ENCODE results near the gene ZNF439. TPM values are rescaled to one million over a fixed set of nuclear protein-coding genes. Genes with fewer than 3 reads are reported as not detected.
"Not testable (repeated sequence)": the region's sequence is repeated elsewhere in the genome, so short reads cannot be mapped to it uniquely, and the experiment has no call there.

ZNF439 gene
- total RNA-seq, 2 donors from 2014 or later: 0.38 to 1.4 TPM

GRCh38 chr19:11872624-11873023, 24.1 kb downstream of the ZNF439 start:
- Histone ChIP-seq H3K9ac (ENCODE audit: extremely low read depth, low read length, poor library complexity, severe bottlenecking) (no peak overlapping the region), H3K4me1 (ENCODE audit: control insufficient read depth, insufficient read depth, low read length) (no peaks in the 10 kb centered on the region), H3K4me3 (ENCODE audit: low read length) (no peak overlapping the region), H3K27me3 (ENCODE audit: control insufficient read depth, insufficient read depth, low read length, poor library complexity, severe bottlenecking) (no peaks in the 10 kb centered on the region), H3K36me3 (ENCODE audit: control insufficient read depth, insufficient read depth, low read length) (no peaks in the 10 kb centered on the region), H3K9me3 (ENCODE audit: control insufficient read depth, low read length) (peaks cover 25% of the 10 kb centered on the region), H3K27ac (ENCODE audit: low read depth, low read length) (no peak overlapping the region)
- peaks cover 4% of the 10 kb centered on the region for H3K27me3 Mint-ChIP-seq (ENCODE audit: insufficient read depth)
- 88 to 94% methylated on average over 9 of the region's 9 CpGs for WGBS, 2 experiments (ENCODE audit: insufficient coverage in 1 of 2, insufficient read length in 1 of 2)
- no peak for TF ChIP-seq CTCF (conservative IDR thresholded peaks at IDR 0.05)
- no peak for DNase-seq
- H3K4me3 Mint-ChIP-seq: no peak overlapping the region
- H3K9me3 Mint-ChIP-seq: peaks cover 60% of the 10 kb centered on the region
- peaks cover 21% of the 10 kb centered on the region for H3K36me3 Mint-ChIP-seq (ENCODE audit: low read depth)
- H3K27ac Mint-ChIP-seq: no peak overlapping the region
- H3K4me1 Mint-ChIP-seq: no peaks in the 10 kb centered on the region

GRCh38 chr19:11873762-11874161, 25.2 kb downstream of the ZNF439 start:
- DNase-seq: no peak
- Histone ChIP-seq H3K9ac (ENCODE audit: extremely low read depth, low read length, poor library complexity, severe bottlenecking) (no peak overlapping the region), H3K27me3 (ENCODE audit: control insufficient read depth, insufficient read depth, low read length, poor library complexity, severe bottlenecking) (no peaks in the 10 kb centered on the region), H3K4me3 (ENCODE audit: low read length) (no peak overlapping the region), H3K27ac (ENCODE audit: low read depth, low read length) (no peak overlapping the region), H3K36me3 (ENCODE audit: control insufficient read depth, insufficient read depth, low read length) (no peaks in the 10 kb centered on the region), H3K9me3 (ENCODE audit: control insufficient read depth, low read length) (peaks cover 14% of the 10 kb centered on the region), H3K4me1 (ENCODE audit: control insufficient read depth, insufficient read depth, low read length) (no peaks in the 10 kb centered on the region)
- WGBS, 2 experiments (ENCODE audit: insufficient coverage in 1 of 2, insufficient read length in 1 of 2): 88% methylated on average over 1 of the region's 1 CpG; no CpG with 5 or more reads in 1 of the 2 experiments
- Mint-ChIP-seq H3K27ac (no peak overlapping the region), H3K27me3 (ENCODE audit: insufficient read depth) (peaks cover 7% of the 10 kb centered on the region), H3K4me3 (no peak overlapping the region), H3K36me3 (ENCODE audit: low read depth) (peaks cover 9% of the 10 kb centered on the region), H3K4me1 (no peaks in the 10 kb centered on the region), H3K9me3 (peaks cover 54% of the 10 kb centered on the region)
- no peak for TF ChIP-seq CTCF (conservative IDR thresholded peaks at IDR 0.05)

- H3K27ac ChIP-seq (ENCODE audit: low read depth, low read length); H3K4me1 Mint-ChIP-seq; H3K4me3 Mint-ChIP-seq; H3K4me3 ChIP-seq (ENCODE audit: low read length); H3K36me3 ChIP-seq (ENCODE audit: control insufficient read depth, insufficient read depth, low read length); H3K27me3 ChIP-seq (ENCODE audit: control insufficient read depth, insufficient read depth, low read length, poor library complexity, severe bottlenecking); H3K4me1 ChIP-seq (ENCODE audit: control insufficient read depth, insufficient read depth, low read length); H3K9ac ChIP-seq (ENCODE audit: extremely low read depth, low read length, poor library complexity, severe bottlenecking); H3K36me3 Mint-ChIP-seq (ENCODE audit: low read depth); H3K27ac Mint-ChIP-seq: not testable (repeated sequence)
- H3K9me3 ChIP-seq (ENCODE audit: control insufficient read depth, low read length): peaks cover 14% of the 10 kb centered on the region
- peak; percentile 61 for TF ChIP-seq CTCF (conservative IDR thresholded peaks at IDR 0.05)
- peak; percentile 82 for DNase-seq
- Mint-ChIP-seq H3K27me3 (ENCODE audit: insufficient read depth) (peaks cover 40% of the 10 kb centered on the region), H3K9me3 (peaks cover 30% of the 10 kb centered on the region)
- 53 to 80% methylated on average over 3 to 16 of the region's 16 CpGs for WGBS, 2 experiments (ENCODE audit: insufficient coverage in 1 of 2, insufficient read length in 1 of 2)
Measured at GRCh38 chr19:11879687-11880266, 31.3 kb downstream of the ZNF439 start.
